Transverse colon (tissue), 3 donors: ENCODE data around the gene PDCD1.

Experiments
- EP300 ChIP-seq: sonication (generic); formaldehyde crosslinking; IDR thresholded peaks from one replicate; pipeline ENCODE4 v1.6.1; 2017; ENCODE audit warnings: antibody characterized with exemption, low read depth
- POLR2A ChIP-seq: fragments of 450-650 bp; IDR thresholded peaks from one replicate; pipeline ENCODE4 v1.6.1; 2016; ENCODE audit warnings: antibody characterized with exemption, mild to moderate bottlenecking, moderate library complexity
- TF ChIP-seq, protein P1 (sequence below), 5 experiments: fragments of 200-600 bp in 3 of 5; fragments of 450-650 bp in 2 of 5; sonication (generic) in 3 of 5; IDR thresholded peaks; 1 replicate in 2 of 5; 2 replicates in 3 of 5; pipeline ENCODE4 v1.5.1; 2016 to 2017; ENCODE audit warnings: antibody characterized with exemption in 5 of 5, inconsistent platforms in 3 of 5, mild to moderate bottlenecking in 2 of 5, moderate library complexity in 1 of 5

- TF ChIP-seq, protein P1, sequence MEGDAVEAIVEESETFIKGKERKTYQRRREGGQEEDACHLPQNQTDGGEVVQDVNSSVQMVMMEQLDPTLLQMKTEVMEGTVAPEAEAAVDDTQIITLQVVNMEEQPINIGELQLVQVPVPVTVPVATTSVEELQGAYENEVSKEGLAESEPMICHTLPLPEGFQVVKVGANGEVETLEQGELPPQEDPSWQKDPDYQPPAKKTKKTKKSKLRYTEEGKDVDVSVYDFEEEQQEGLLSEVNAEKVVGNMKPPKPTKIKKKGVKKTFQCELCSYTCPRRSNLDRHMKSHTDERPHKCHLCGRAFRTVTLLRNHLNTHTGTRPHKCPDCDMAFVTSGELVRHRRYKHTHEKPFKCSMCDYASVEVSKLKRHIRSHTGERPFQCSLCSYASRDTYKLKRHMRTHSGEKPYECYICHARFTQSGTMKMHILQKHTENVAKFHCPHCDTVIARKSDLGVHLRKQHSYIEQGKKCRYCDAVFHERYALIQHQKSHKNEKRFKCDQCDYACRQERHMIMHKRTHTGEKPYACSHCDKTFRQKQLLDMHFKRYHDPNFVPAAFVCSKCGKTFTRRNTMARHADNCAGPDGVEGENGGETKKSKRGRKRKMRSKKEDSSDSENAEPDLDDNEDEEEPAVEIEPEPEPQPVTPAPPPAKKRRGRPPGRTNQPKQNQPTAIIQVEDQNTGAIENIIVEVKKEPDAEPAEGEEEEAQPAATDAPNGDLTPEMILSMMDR (IDR thresholded peaks at IDR 0.05): no peak
- TF ChIP-seq POLR2A (no peak), EP300 (no peak)
These were observed 38.7 kb upstream of the PDCD1 start for GRCh38 chr2:241897231-241897916.
